ENCODE data around the gene BCAP29. TPM values are rescaled to one million over a fixed set of nuclear protein-coding genes. Genes with fewer than 3 reads are reported as not detected.

The BCAP29 gene
- total and polyA plus RNA-seq, 7 donors = 37.4 to 72.6 (median 50.5) TPM

- Histone ChIP-seq H3K27ac (no peak overlapping the region), H3K27me3 (ENCODE audit: insufficient read depth in 3 of 3, low read length in 2 of 3) (no peaks in the 10 kb centered on the region), H3K4me1 (no peaks in the 10 kb centered on the region), H3K9me3 (no peaks in the 10 kb centered on the region), H3K36me3 (ENCODE audit: insufficient read depth in 1 of 2, low read depth in 1 of 2) (no peaks in the 10 kb centered on the region), H3K4me3 (no peak overlapping the region)
- ATAC-seq (no peak), DNase-seq (no peak)
- intact Hi-C loops (cut with DNase I) = no loop called here
- WGBS, 3 donors = 81 to 90% (median 83%) methylated on average over 1 of the region's 1 CpG
- TF ChIP-seq, protein P1, sequence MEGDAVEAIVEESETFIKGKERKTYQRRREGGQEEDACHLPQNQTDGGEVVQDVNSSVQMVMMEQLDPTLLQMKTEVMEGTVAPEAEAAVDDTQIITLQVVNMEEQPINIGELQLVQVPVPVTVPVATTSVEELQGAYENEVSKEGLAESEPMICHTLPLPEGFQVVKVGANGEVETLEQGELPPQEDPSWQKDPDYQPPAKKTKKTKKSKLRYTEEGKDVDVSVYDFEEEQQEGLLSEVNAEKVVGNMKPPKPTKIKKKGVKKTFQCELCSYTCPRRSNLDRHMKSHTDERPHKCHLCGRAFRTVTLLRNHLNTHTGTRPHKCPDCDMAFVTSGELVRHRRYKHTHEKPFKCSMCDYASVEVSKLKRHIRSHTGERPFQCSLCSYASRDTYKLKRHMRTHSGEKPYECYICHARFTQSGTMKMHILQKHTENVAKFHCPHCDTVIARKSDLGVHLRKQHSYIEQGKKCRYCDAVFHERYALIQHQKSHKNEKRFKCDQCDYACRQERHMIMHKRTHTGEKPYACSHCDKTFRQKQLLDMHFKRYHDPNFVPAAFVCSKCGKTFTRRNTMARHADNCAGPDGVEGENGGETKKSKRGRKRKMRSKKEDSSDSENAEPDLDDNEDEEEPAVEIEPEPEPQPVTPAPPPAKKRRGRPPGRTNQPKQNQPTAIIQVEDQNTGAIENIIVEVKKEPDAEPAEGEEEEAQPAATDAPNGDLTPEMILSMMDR (IDR thresholded peaks at IDR 0.05) = no peak
Measured at GRCh38 chr7:107643938-107644308, 63.9 kb downstream of the BCAP29 start.

DNA sequence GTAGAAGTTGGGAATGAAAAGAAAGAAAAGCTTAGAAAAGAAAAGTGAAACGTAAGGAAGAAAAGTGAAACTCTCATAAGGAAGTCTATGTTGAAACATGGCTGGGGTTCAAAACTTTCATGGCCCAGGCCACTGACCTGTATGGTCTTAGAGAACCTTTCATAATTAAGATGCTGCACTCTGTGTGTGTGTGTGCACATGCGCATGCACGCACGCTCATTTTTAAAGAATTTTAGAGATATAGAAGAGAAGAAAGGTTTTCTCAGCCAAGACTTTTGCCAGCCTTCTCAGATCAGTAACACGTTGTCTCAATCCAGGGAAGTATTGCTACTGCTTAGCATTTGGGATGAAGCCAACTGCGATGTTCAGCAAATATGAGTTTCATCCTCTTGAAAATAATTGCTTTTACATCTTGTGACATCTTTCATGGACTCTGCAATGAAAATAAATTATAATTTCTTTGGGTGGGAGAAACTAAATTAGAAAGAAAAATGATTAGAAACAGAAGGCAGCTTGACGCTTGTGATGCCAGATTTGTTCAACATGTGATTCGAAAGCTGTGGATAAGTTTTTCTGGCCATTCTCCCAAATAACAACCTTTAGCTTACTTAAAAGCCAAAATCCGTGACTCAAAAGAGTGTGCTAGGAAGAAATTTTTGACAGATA, 64.4 kb downstream of the BCAP29 start:
- intact Hi-C loops (cut with DNase I) = no loop called here
- Histone ChIP-seq H3K4me1 (no peaks in the 10 kb centered on the region), H3K9me3 (no peaks in the 10 kb centered on the region), H3K27ac (no peak overlapping the region), H3K36me3 (ENCODE audit: insufficient read depth in 1 of 2, low read depth in 1 of 2) (no peaks in the 10 kb centered on the region), H3K27me3 (ENCODE audit: insufficient read depth in 3 of 3, low read length in 2 of 3) (no peaks in the 10 kb centered on the region), H3K4me3 (no peak overlapping the region)
- 39 to 50% (median 39%) methylated on average over 9 of the region's 9 CpGs for WGBS, 3 donors
- TF ChIP-seq, protein P1 (IDR thresholded peaks at IDR 0.05) = no peak
- ATAC-seq = no peak
- no peak for DNase-seq

DNA sequence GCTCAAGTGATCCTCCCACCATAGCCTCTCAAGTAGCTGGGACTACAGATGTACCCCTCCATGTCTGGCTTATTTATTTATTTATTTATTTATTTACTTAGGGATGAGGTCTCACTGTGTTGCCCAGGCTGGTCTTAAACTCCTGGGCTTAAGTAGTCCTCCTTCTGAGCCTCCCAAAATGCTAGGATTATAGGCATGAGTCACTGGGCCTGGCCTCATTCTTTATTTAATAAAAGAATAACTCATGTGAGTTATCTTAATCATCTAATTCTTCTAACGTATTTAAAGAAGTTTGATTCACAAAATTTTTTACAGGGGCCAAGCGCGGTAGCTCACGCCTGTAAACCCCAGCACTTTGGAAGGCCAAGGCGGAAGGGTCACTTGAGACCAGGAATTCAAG, 72.6 kb downstream of the BCAP29 start:
- intact Hi-C loops (cut with DNase I) = no loop called here
- TF ChIP-seq, protein P1 (IDR thresholded peaks at IDR 0.05) = no peak
- no peaks in the 10 kb centered on the region for H3K9me3 ChIP-seq
- no peak overlapping the region for H3K4me3 ChIP-seq
- no peaks in the 10 kb centered on the region for H3K36me3 ChIP-seq (ENCODE audit: insufficient read depth in 1 of 2, low read depth in 1 of 2)
- ATAC-seq = no peak
- H3K27me3 ChIP-seq (ENCODE audit: insufficient read depth in 3 of 3, low read length in 2 of 3) = no peaks in the 10 kb centered on the region
- no peak overlapping the region for H3K27ac ChIP-seq
- no peaks in the 10 kb centered on the region for H3K4me1 ChIP-seq
- DNase-seq = no peak
- WGBS, 3 donors = 97 to 98% (median 97%) methylated on average over 5 of the region's 5 CpGs

GRCh38 chr7:107658467-107658866, 78.4 kb downstream of the BCAP29 start:
- Histone ChIP-seq H3K4me1 (peaks cover 10% of the 10 kb centered on the region), H3K27me3 (ENCODE audit: insufficient read depth in 3 of 3, low read length in 2 of 3) (peaks cover 0 to 20% (median 6%) of the 10 kb centered on the region in 3 donors), H3K9me3 (no peaks in the 10 kb centered on the region), H3K27ac (no peak overlapping the region), H3K36me3 (ENCODE audit: insufficient read depth in 1 of 2, low read depth in 1 of 2) (no peaks in the 10 kb centered on the region), H3K4me3 (no peak overlapping the region)
- DNase-seq (no peak), ATAC-seq (no peak)
- TF ChIP-seq, protein P1 (IDR thresholded peaks at IDR 0.05) = no peak
- intact Hi-C loops (cut with DNase I) = no loop called here

DNA sequence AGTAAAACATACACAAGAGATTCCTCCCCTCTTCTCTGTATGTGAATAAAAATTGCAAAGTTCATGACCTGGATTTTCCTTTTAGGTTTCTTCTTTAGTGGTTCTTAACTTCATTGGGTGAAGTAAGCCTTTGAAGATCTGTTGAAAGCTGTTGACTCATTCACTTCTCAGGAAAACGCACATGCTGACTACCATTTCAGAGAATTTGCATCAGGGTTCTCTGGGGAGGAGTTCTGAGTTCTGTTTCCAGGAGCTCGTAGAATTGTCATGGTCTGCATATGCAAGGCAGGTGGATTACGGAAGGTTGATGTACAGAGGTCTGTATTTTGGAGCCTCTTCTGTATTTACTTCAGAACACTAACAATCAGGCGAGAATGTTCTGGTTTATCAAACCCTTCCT, 79.6 kb downstream of the BCAP29 start:
- intact Hi-C loops (cut with DNase I) = no loop called here
- H3K4me3 ChIP-seq = no peak overlapping the region
- DNase-seq = no peak
- ATAC-seq = no peak
- WGBS, 3 donors = 80 to 90% (median 83%) methylated on average over 4 of the region's 4 CpGs
- no peaks in the 10 kb centered on the region for H3K36me3 ChIP-seq (ENCODE audit: insufficient read depth in 1 of 2, low read depth in 1 of 2)
- peaks cover 10% of the 10 kb centered on the region for H3K4me1 ChIP-seq
- TF ChIP-seq, protein P1 (IDR thresholded peaks at IDR 0.05) = no peak
- H3K27ac ChIP-seq = no peak overlapping the region
- no peaks in the 10 kb centered on the region for H3K9me3 ChIP-seq
- H3K27me3 ChIP-seq (ENCODE audit: insufficient read depth in 3 of 3, low read length in 2 of 3) = peaks cover 0 to 27% (median 6%) of the 10 kb centered on the region in 3 donors

All from psoas muscle (tissue), 8 donors.